Loucy (cell line): ENCODE measurements around the gene LY6G5C.

ENCODE experiments used
- H2AFZ ChIP-seq: fragments of 200-600 bp; sonication (generic); 2 replicates; pipeline ENCODE4 v1.6.0; 2016; ENCODE audit warnings: antibody characterized with exemption, mild to moderate bottlenecking, low read length, moderate library complexity
- H3F3A ChIP-seq: fragments of 200-600 bp; 2 replicates; pipeline ENCODE4 v1.6.0; 2016; ENCODE audit warnings: antibody characterized with exemption, low read depth, mild to moderate bottlenecking
- H3K27me3 ChIP-seq: fragments of 200-600 bp; sonication (generic); 2 replicates; pipeline ENCODE4 v1.6.1; 2014; ENCODE audit warnings: low read length, mild to moderate bottlenecking; ENCODE audit not compliant: insufficient read depth, poor library complexity, severe bottlenecking
- H3K36me3 ChIP-seq: fragments of 200-600 bp; sonication (generic); 2 replicates; pipeline ENCODE4 v1.6.1; 2016; ENCODE audit warnings: low read length; ENCODE audit not compliant: insufficient read depth
- H3K4me1 ChIP-seq: fragments of 200-600 bp; sonication (generic); 2 replicates; pipeline ENCODE4 v1.5.1; 2014; ENCODE audit warnings: low read length, mild to moderate bottlenecking; ENCODE audit not compliant: insufficient read depth, poor library complexity, severe bottlenecking
- H3K4me2 ChIP-seq: fragments of 200-600 bp; sonication (generic); 2 replicates; pipeline ENCODE4 v1.6.0; 2014; ENCODE audit warnings: antibody characterized with exemption, low read length, low read depth, mild to moderate bottlenecking; ENCODE audit not compliant: poor library complexity, severe bottlenecking
- H3K4me3 ChIP-seq: fragments of 200-600 bp; sonication (generic); 2 replicates; pipeline ENCODE4 v1.5.1; 2014; ENCODE audit warnings: low read length, mild to moderate bottlenecking, mixed read lengths; ENCODE audit not compliant: poor library complexity, severe bottlenecking
- H3K79me2 ChIP-seq: fragments of 200-600 bp; sonication (generic); 2 replicates; pipeline ENCODE4 v1.6.1; 2014; ENCODE audit warnings: low read length; ENCODE audit not compliant: insufficient read depth
- H3K9ac ChIP-seq: fragments of 200-600 bp; sonication (generic); 2 replicates; pipeline ENCODE4 v1.6.0; 2014; ENCODE audit warnings: mild to moderate bottlenecking, low read depth, low read length, moderate library complexity; ENCODE audit not compliant: poor library complexity, severe bottlenecking
- H3K9me2 ChIP-seq: fragments of 200-600 bp; sonication (generic); replicated peaks from 2 replicates; pipeline ENCODE4 v1.6.1; 2016; ENCODE audit warnings: low read depth, low read length, mixed read lengths
- H3K9me3 ChIP-seq: fragments of 200-600 bp; sonication (generic); 2 replicates; pipeline ENCODE4 v1.6.1; 2014; ENCODE audit warnings: mild to moderate bottlenecking, antibody characterized with exemption, low read length, low read depth; ENCODE audit not compliant: insufficient read depth
- H4K20me1 ChIP-seq: fragments of 200-600 bp; sonication (generic); 2 replicates; pipeline ENCODE4 v1.6.0; 2014; ENCODE audit warnings: antibody characterized with exemption, low read length, mild to moderate bottlenecking; ENCODE audit not compliant: insufficient read depth, poor library complexity, severe bottlenecking
- CTCF ChIP-seq: fragments of 200-600 bp; sonication (generic); conservative IDR thresholded peaks from 2 replicates; pipeline ENCODE4 v1.5.1; 2014; ENCODE audit warnings: mild to moderate bottlenecking, antibody characterized with exemption, low read length
- EZH2phosphoT487 ChIP-seq: fragments of 200-600 bp; IDR thresholded peaks from 2 replicates; pipeline ENCODE4 v1.6.1; 2018; ENCODE audit warnings: antibody characterized with exemption, mild to moderate bottlenecking, moderate library complexity, borderline replicate concordance

The LY6G5C gene

GRCh38 chr6:31677955-31678354 lies 2.9 kb downstream of the LY6G5C start:
- Histone ChIP-seq H3K9me3 (no peaks in the 10 kb centered on the region), H3K36me3 (peaks cover 3% of the 10 kb centered on the region; the same call in 1 of the 2 replicates), H3K9ac (no peak overlapping the region), H3K27me3 (no peaks in the 10 kb centered on the region), H3K79me2 (no peaks in the 10 kb centered on the region), H2AFZ (no peak overlapping the region), H3K9me2 (no peaks in the 10 kb centered on the region), H3K4me1 (peaks cover 8% of the 10 kb centered on the region), H4K20me1 (no peaks in the 10 kb centered on the region), H3F3A (no peaks in the 10 kb centered on the region), H3K4me3 (no peak overlapping the region), H3K4me2 (no peak overlapping the region)
- TF ChIP-seq CTCF, result no peak
- TF ChIP-seq EZH2phosphoT487, result no peak

GRCh38 chr6:31676904-31677303 lies 4.0 kb downstream of the LY6G5C start:
- Histone ChIP-seq H3K9me3 (no peaks in the 10 kb centered on the region), H3K79me2 (no peaks in the 10 kb centered on the region), H3K4me3 (no peak overlapping the region), H3K36me3 (peaks cover 6% of the 10 kb centered on the region; the same call in 1 of the 2 replicates), H3F3A (no peaks in the 10 kb centered on the region), H3K4me1 (peaks cover 8% of the 10 kb centered on the region), H3K9ac (no peak overlapping the region), H2AFZ (no peak overlapping the region), H3K9me2 (no peaks in the 10 kb centered on the region), H3K27me3 (no peaks in the 10 kb centered on the region), H3K4me2 (no peak overlapping the region), H4K20me1 (no peaks in the 10 kb centered on the region)
- TF ChIP-seq EZH2phosphoT487 (no peak), CTCF (no peak)

GRCh38 chr6:31676322-31676903 lies 4.5 kb downstream of the LY6G5C start:
- TF ChIP-seq CTCF (no peak), EZH2phosphoT487 (no peak)
- Histone ChIP-seq H3K27me3 (no peaks in the 10 kb centered on the region), H4K20me1 (no peaks in the 10 kb centered on the region), H3K9ac (no peak overlapping the region), H3K4me2 (no peak overlapping the region), H3K4me3 (no peak overlapping the region), H3K9me2 (no peaks in the 10 kb centered on the region), H2AFZ (no peak overlapping the region), H3K9me3 (no peaks in the 10 kb centered on the region), H3K36me3 (peaks cover 11% of the 10 kb centered on the region; the same call in 1 of the 2 replicates), H3K4me1 (peaks cover 8% of the 10 kb centered on the region), H3K79me2 (no peaks in the 10 kb centered on the region), H3F3A (no peaks in the 10 kb centered on the region)
